ENCODE measurements around the gene CD300E.

Gene CD300E

DNA sequence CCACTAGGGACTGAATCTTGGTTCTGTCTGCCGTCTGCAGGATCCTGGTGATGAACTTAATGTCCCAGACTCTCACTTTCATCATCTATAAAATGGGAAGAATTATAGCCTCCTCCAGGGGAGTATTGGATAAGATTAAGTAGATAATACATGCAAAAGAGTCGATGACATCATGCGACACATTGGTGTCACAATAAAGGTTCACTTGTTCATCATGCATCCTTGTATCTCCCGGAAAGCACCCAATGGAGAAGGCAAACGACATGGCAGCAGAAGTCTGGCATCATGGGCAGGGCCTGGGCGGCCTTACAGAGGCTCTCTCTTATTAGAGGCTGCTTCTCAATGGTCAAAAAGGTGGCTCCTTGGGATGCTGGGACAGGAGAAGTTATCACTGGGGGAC is 35.1 kb upstream of the CD300E start:
- H3K9me3 ChIP-seq (ENCODE audit: severe bottlenecking), result no peaks in the 10 kb centered on the region
- no peaks in the 10 kb centered on the region for H3K27me3 ChIP-seq (ENCODE audit: insufficient read depth, low read depth, severe bottlenecking)
- H3K36me3 ChIP-seq, result no peaks in the 10 kb centered on the region
- H3K4me3 ChIP-seq (ENCODE audit: low read depth, low read length), result no peak overlapping the region
- DNase-seq, result no peak
- TF ChIP-seq, protein P1, sequence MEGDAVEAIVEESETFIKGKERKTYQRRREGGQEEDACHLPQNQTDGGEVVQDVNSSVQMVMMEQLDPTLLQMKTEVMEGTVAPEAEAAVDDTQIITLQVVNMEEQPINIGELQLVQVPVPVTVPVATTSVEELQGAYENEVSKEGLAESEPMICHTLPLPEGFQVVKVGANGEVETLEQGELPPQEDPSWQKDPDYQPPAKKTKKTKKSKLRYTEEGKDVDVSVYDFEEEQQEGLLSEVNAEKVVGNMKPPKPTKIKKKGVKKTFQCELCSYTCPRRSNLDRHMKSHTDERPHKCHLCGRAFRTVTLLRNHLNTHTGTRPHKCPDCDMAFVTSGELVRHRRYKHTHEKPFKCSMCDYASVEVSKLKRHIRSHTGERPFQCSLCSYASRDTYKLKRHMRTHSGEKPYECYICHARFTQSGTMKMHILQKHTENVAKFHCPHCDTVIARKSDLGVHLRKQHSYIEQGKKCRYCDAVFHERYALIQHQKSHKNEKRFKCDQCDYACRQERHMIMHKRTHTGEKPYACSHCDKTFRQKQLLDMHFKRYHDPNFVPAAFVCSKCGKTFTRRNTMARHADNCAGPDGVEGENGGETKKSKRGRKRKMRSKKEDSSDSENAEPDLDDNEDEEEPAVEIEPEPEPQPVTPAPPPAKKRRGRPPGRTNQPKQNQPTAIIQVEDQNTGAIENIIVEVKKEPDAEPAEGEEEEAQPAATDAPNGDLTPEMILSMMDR (IDR thresholded peaks at IDR 0.05; ENCODE audit: low read depth, low read length), result no peak
- H3K27ac ChIP-seq, result no peak overlapping the region

DNA sequence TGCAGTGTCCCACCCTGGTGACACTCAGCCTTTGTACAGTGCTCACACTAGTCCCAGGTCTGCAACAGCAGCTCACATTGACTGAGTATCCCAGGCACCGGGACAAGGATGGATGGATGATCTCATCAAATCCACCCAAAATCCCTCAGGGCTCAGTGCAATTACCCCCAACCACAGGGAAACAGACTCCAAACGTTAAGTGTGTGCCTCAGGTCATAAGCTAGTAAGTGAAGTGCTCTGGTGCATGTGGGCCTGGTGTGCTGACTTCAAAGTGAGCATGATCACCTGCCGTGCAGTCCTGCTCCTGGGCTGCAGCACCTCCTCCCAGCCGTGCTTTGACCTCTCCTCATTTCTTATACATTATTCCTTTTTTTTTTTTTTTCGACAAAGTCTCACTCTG is 31.2 kb upstream of the CD300E start:
- TF ChIP-seq, protein P1 (IDR thresholded peaks at IDR 0.05; ENCODE audit: low read depth, low read length), result no peak
- no peaks in the 10 kb centered on the region for H3K27me3 ChIP-seq (ENCODE audit: insufficient read depth, low read depth, severe bottlenecking)
- H3K9me3 ChIP-seq (ENCODE audit: severe bottlenecking), result no peaks in the 10 kb centered on the region
- H3K27ac ChIP-seq, result no peak overlapping the region
- no peak overlapping the region for H3K4me3 ChIP-seq (ENCODE audit: low read depth, low read length)
- no peaks in the 10 kb centered on the region for H3K36me3 ChIP-seq
- no peak for DNase-seq

DNA sequence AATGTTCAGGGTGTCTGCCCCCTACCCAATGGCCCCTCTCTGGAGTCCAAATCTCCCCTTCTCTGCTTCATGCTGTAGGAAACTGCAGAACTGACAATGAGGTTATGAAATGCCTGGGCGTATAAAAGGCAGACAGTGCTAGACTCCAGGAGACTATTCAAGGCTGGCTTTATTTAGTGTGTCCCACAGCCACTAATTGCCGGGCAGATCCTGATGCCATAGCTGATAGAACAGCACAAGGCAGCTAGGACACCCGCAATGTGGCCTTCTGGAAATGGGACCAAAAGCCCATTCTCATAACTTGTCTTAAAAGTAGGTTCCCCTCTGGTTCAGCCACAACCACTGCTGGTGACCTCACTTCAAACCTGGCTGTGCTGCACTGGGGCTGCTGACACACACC is 28.5 kb upstream of the CD300E start:
- Histone ChIP-seq H3K27me3 (ENCODE audit: insufficient read depth, low read depth, severe bottlenecking) (no peaks in the 10 kb centered on the region), H3K4me3 (ENCODE audit: low read depth, low read length) (no peak overlapping the region), H3K27ac (no peak overlapping the region), H3K36me3 (no peaks in the 10 kb centered on the region), H3K9me3 (ENCODE audit: severe bottlenecking) (no peaks in the 10 kb centered on the region)
- no peak for DNase-seq
- TF ChIP-seq, protein P1 (IDR thresholded peaks at IDR 0.05; ENCODE audit: low read depth, low read length), result no peak

DNA sequence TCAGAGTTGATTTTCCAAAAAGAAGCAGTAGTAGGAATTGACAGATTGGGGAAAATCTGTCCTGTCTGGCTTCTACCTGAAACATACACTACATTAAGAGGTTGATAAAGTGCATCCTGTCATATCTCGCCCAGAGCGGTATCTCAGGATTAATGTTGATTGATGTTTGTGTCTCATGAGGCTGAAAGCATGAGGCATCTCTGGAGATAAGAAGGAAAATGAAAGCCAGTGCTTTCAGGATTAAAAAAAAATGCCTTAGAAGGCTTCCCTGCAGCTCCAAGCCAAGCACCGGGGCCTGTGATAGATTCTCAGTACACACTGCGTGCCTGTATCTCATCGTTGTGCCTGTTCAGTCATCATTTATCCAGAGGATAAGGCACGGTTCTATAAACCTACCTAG is 26.4 kb upstream of the CD300E start:
- no peaks in the 10 kb centered on the region for H3K9me3 ChIP-seq (ENCODE audit: severe bottlenecking)
- H3K36me3 ChIP-seq, result no peaks in the 10 kb centered on the region
- no peak for DNase-seq
- H3K27me3 ChIP-seq (ENCODE audit: insufficient read depth, low read depth, severe bottlenecking), result no peaks in the 10 kb centered on the region
- no peak overlapping the region for H3K27ac ChIP-seq
- no peak overlapping the region for H3K4me3 ChIP-seq (ENCODE audit: low read depth, low read length)
- TF ChIP-seq, protein P1 (IDR thresholded peaks at IDR 0.05; ENCODE audit: low read depth, low read length), result no peak

DNA sequence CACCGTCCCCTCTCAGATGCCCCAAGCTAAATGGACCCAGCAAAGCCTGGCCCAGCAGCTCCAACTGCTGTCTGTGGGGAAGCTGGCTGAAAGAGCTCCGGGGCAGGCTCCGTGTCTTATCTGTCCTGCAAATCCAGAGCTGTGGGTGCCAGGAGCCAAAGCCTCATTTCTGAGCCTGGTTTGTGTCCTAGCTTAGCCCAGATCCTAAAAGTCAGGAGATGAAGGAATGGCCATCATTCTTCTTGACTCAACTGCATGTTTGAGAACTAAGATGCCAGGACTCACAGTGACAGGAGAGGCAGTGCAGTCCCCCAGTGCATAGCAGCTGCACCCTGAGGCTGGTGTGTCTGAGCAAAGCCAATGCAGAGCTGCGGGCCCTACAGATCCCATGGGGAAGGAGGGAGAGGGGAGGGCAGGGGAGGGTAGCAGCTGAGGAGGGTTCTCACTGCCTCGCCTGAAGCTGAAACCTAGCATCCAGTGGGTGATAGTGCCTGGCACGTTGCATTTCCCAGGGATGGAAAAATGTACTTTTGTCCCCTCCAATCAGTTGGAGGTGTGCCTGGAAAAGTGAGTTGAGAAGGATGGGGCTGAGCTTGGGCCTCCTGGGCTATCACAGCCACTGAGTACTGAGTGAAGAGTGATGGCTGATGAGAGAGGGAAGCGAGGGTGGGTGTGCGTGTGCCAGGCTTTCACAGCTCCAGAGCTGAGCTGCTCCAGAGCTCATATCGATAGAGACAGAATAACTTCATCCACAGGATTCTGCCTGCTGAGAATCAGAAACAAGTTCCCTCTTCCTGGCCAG is 24.5 kb upstream of the CD300E start:
- H3K27me3 ChIP-seq (ENCODE audit: insufficient read depth, low read depth, severe bottlenecking), result no peaks in the 10 kb centered on the region
- no peaks in the 10 kb centered on the region for H3K36me3 ChIP-seq
- no peak overlapping the region for H3K4me3 ChIP-seq (ENCODE audit: low read depth, low read length)
- H3K9me3 ChIP-seq (ENCODE audit: severe bottlenecking), result no peaks in the 10 kb centered on the region
- no peak overlapping the region for H3K27ac ChIP-seq
- TF ChIP-seq, protein P1 (IDR thresholded peaks at IDR 0.05; ENCODE audit: low read depth, low read length), result no peak
- DNase-seq, result no peak

DNA sequence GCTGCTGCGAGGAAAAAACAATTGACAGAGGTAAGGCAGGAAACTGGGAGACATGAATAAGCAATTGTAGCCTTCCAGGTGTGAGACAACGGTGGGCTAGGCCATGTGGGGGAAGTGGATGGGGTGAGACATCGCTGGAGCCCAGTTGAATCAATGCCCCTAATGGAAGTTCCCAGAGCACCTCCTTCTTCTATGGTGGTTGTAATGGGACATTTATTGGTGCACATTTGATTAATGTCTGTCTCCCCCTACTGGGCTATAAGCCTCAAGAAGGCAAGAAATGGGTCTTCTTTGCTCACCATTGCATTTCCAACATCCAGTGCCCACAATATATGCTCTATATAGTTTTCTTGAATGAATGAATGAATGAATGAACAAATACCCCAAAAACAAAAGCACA is 22.7 kb upstream of the CD300E start:
- Histone ChIP-seq H3K27ac (no peak overlapping the region), H3K36me3 (no peaks in the 10 kb centered on the region), H3K9me3 (ENCODE audit: severe bottlenecking) (no peaks in the 10 kb centered on the region), H3K27me3 (ENCODE audit: insufficient read depth, low read depth, severe bottlenecking) (no peaks in the 10 kb centered on the region), H3K4me3 (ENCODE audit: low read depth, low read length) (no peak overlapping the region)
- TF ChIP-seq, protein P1 (IDR thresholded peaks at IDR 0.05; ENCODE audit: low read depth, low read length), result peak; percentile 70
- no peak for DNase-seq
